Measurements from ENCODE around the gene TRIP11.

The TRIP11 gene

GRCh38 chr14:91926131-91926890 is 113.5 kb downstream of the TRIP11 start:
- no peaks in the 10 kb centered on the region for H3K36me3 ChIP-seq
- H3K4me1 ChIP-seq: peaks cover 13% of the 10 kb centered on the region
- TF ChIP-seq Cebpa-rat (IDR thresholded peaks at IDR 0.05): no peak
- no peak overlapping the region for H3K9ac ChIP-seq
- H4K20me1 ChIP-seq: no peaks in the 10 kb centered on the region
- H3K4me3 ChIP-seq: no peak overlapping the region
- H3K4me2 ChIP-seq: no peak overlapping the region
- H3K9me3 ChIP-seq: no peaks in the 10 kb centered on the region
- H3K27me3 ChIP-seq: no peaks in the 10 kb centered on the region
- H3K27ac ChIP-seq: no peak overlapping the region

- no peaks in the 10 kb centered on the region for H3K36me3 ChIP-seq
- H3K27me3 ChIP-seq: no peaks in the 10 kb centered on the region
- H3K4me3 ChIP-seq: no peak overlapping the region
- peaks cover 13% of the 10 kb centered on the region for H3K4me1 ChIP-seq
- H4K20me1 ChIP-seq: no peaks in the 10 kb centered on the region
- H3K4me2 ChIP-seq: no peak overlapping the region
- no peaks in the 10 kb centered on the region for H3K9me3 ChIP-seq
- no peak for TF ChIP-seq Cebpa-rat (IDR thresholded peaks at IDR 0.05)
- no peak overlapping the region for H3K9ac ChIP-seq
- no peak overlapping the region for H3K27ac ChIP-seq
Measured at GRCh38 chr14:91925727-91926121, 114.1 kb downstream of the TRIP11 start.

GRCh38 chr14:91925001-91925726 is 114.7 kb downstream of the TRIP11 start:
- H3K36me3 ChIP-seq: no peaks in the 10 kb centered on the region
- H3K4me2 ChIP-seq: peak overlapping the region; percentile 18; the same call in 1 of the 2 replicates
- TF ChIP-seq Cebpa-rat (IDR thresholded peaks at IDR 0.05): no peak
- H3K27ac ChIP-seq: no peak overlapping the region
- H3K9ac ChIP-seq: no peak overlapping the region
- no peaks in the 10 kb centered on the region for H3K9me3 ChIP-seq
- H3K4me1 ChIP-seq: peaks cover 13% of the 10 kb centered on the region
- no peaks in the 10 kb centered on the region for H4K20me1 ChIP-seq
- no peak overlapping the region for H3K4me3 ChIP-seq
- H3K27me3 ChIP-seq: no peaks in the 10 kb centered on the region

GRCh38 chr14:91920526-91920925 is 119.3 kb downstream of the TRIP11 start:
- no peak overlapping the region for H3K4me3 ChIP-seq
- H3K27me3 ChIP-seq: no peaks in the 10 kb centered on the region
- no peak overlapping the region for H3K4me2 ChIP-seq
- no peaks in the 10 kb centered on the region for H3K36me3 ChIP-seq
- peaks cover 11% of the 10 kb centered on the region for H3K4me1 ChIP-seq
- H3K9me3 ChIP-seq: no peaks in the 10 kb centered on the region
- TF ChIP-seq Cebpa-rat (IDR thresholded peaks at IDR 0.05): no peak
- no peak overlapping the region for H3K9ac ChIP-seq
- no peaks in the 10 kb centered on the region for H4K20me1 ChIP-seq
- H3K27ac ChIP-seq: no peak overlapping the region

GRCh38 chr14:91919814-91920213 is 120.0 kb downstream of the TRIP11 start:
- Histone ChIP-seq H3K9ac (no peak overlapping the region), H3K4me1 (peaks cover 4% of the 10 kb centered on the region), H3K4me2 (no peak overlapping the region), H3K27ac (no peak overlapping the region), H3K36me3 (no peaks in the 10 kb centered on the region), H4K20me1 (no peaks in the 10 kb centered on the region), H3K27me3 (no peaks in the 10 kb centered on the region), H3K9me3 (no peaks in the 10 kb centered on the region), H3K4me3 (no peak overlapping the region)
- no peak for TF ChIP-seq Cebpa-rat (IDR thresholded peaks at IDR 0.05)

GRCh38 chr14:91918186-91918883 is 121.5 kb downstream of the TRIP11 start:
- no peak overlapping the region for H3K4me2 ChIP-seq
- no peaks in the 10 kb centered on the region for H4K20me1 ChIP-seq
- no peaks in the 10 kb centered on the region for H3K36me3 ChIP-seq
- no peaks in the 10 kb centered on the region for H3K27me3 ChIP-seq
- no peaks in the 10 kb centered on the region for H3K9me3 ChIP-seq
- no peak overlapping the region for H3K4me3 ChIP-seq
- no peaks in the 10 kb centered on the region for H3K4me1 ChIP-seq
- H3K9ac ChIP-seq: no peak overlapping the region
- TF ChIP-seq Cebpa-rat (IDR thresholded peaks at IDR 0.05): no peak
- H3K27ac ChIP-seq: no peak overlapping the region

Data from BLaER1 (cell line).